GM12878 (cell line): ENCODE measurements around the gene RGS11.

ENCODE experiments used
- ATF3 ChIP-seq: IDR thresholded peaks from 2 replicates; pipeline ENCODE4 v1.6.1; 2011; ENCODE audit warnings: low read depth, mild to moderate bottlenecking, low read length, moderate library complexity, borderline replicate concordance; ENCODE audit errors: extremely low read depth
- EZH2 ChIP-seq: IDR thresholded peaks from 2 replicates; pipeline ENCODE4 v1.6.1; 2012; ENCODE audit warnings: low read depth, mild to moderate bottlenecking, control low read depth, inconsistent platforms, low read length, borderline replicate concordance; ENCODE audit not compliant: control insufficient read depth
- FOXM1 ChIP-seq: IDR thresholded peaks from 2 replicates; pipeline ENCODE4 v1.6.1; 2012; ENCODE audit warnings: low read depth, mild to moderate bottlenecking, inconsistent platforms, low read length, moderate library complexity
- PBX3 ChIP-seq: IDR thresholded peaks from 2 replicates; pipeline ENCODE4 v1.6.1; 2011; ENCODE audit warnings: mild to moderate bottlenecking, low read depth, low read length, moderate library complexity; ENCODE audit not compliant: insufficient replicate concordance
- POLR2A ChIP-seq: IDR thresholded peaks from 2 replicates; pipeline ENCODE4 v1.6.1; 2011; ENCODE audit warnings: low read depth, mild to moderate bottlenecking, low read length
- SMC3 ChIP-seq: IDR thresholded peaks from 2 replicates; pipeline ENCODE4 v1.6.1; 2011; ENCODE audit warnings: low read length, improper control_type of control experiment, borderline replicate concordance
- SUPT20H ChIP-seq: IDR thresholded peaks from 2 replicates; pipeline ENCODE4 v1.6.1; 2011; ENCODE audit warnings: low read depth, mild to moderate bottlenecking, low read length, moderate library complexity, borderline replicate concordance; ENCODE audit not compliant: control insufficient read depth

- TF ChIP-seq EZH2 (no peak), POLR2A (no peak), SUPT20H (no peak), FOXM1 (no peak), ATF3 (no peak), PBX3 (no peak), SMC3 (no peak)
Measured at GRCh38 chr16:283033-283805, 7.5 kb upstream of the RGS11 start, which contains the start of gene PDIA2.
